GM18502 (cell line): ENCODE measurements around the gene FLOT1.
"Not testable (repeated sequence)": the region's sequence is repeated elsewhere in the genome, so short reads cannot be mapped to it uniquely, and the experiment has no call there.

ENCODE experiments used
- ATAC-seq: cut with Tn5 transposase; IDR thresholded peaks from one replicate; pipeline ENCODE4 v1.9.1; 2021; ENCODE audit warnings: mild to moderate bottlenecking; ENCODE audit not compliant: unreplicated experiment, poor library complexity

FLOT1 gene

DNA sequence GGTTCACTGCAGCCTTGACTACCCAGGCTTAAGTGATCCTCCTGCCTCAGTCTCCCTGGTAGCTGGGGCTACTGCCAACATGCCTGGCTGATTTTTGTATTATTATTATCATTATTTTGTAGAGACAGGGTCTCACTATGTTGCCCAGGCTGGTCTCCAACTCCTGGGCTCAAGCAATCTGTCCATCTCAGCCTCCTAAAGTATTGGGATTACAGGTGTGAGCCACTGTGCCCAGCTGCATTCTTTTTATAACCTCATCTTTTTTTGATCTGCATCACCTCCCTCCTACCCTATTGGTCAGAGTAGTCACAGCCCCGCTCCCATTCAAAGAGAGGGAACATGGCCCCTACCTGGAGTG, 25.4 kb upstream of the FLOT1 start:
- ATAC-seq: no peak

DNA sequence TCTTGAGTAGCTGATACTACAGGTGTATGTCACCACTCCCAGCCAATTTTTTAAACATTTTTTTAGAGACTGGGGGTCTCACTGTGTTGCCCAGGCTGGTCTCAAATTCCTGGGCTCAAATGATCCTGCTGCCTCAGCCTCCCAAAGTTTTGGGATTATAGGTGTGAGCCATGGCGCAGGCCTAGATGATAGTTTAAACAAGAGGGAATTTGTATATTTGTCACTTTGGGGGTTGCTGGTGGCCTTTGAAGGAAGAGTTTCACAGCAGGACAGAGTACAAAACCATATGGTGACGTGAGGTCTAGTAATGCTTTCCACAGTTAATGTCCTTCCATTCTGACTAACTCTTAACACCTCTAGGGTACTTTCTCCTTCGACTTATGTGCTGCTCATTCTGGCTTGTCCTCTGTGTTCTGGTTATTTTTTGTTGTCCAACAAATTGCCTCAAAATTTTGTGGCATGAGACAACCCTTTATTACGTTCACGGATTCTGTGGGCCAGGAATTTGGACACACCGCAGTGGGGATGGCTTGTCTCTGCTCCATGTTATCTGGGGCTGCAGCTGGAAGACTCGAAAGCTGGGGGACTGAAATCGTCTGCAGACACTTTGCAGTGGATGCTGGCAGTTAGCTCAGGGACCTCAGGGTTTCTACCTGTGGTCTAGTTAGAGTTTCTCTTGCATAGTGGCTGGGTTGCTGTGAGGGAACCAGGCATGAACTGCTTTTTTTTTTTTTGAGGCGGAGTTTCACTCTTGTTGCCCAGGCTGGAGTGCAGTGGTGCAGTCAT, 24.9 kb upstream of the FLOT1 start:
- ATAC-seq: no peak

DNA sequence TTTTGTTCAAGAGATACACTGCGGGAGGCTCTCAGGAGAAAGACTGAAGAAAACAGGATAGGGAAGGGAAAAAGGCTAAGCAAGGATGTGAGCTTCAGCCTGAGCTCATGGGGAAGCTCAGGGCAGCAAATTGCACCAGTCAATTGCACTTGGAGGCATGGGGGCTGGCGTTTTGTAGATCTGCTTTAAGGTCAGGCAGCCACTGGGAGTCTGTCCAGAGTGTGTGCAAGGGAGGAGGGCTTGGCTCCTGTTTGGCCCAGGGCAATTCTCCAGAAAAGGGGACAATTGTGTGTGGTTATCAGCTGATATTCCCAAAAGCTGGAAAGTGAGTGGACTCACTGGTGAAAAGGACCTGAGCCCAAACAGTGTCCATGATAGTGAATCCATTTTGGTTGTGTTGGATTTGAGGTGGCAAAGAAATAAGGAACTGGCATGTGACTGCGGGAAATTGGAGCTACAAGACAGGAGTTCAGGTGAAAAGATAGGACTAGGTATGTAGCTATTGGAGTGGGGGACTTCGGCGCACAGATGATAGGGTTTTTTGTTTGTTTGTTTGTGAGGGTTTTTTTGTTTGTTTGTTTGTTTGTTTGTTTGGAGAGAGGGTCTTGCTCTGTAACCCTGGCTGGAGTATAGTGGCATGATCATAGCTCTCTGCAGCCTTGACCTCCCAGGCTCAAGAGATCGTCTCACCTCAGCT, 24.1 kb upstream of the FLOT1 start:
- ATAC-seq: no peak

DNA sequence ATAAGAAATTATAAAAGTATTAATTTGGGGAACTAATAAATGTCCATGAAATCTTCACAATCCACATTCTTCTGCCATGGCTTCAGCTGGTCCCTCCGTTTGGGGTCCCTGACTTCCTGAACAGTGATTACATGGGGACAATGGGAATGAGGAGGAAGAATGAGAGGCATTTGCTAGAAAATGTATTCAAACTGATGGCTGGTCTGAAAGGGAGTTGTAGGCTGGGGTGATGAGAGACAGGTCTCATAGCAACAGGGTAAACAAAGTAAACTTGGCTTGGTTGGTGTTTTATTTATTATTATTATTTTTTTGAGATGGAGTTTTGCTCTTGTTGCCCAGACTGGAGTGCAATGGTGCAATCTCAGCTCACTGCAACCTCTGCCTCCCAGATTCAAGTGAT, 23.0 kb upstream of the FLOT1 start:
- not testable (repeated sequence) for ATAC-seq

DNA sequence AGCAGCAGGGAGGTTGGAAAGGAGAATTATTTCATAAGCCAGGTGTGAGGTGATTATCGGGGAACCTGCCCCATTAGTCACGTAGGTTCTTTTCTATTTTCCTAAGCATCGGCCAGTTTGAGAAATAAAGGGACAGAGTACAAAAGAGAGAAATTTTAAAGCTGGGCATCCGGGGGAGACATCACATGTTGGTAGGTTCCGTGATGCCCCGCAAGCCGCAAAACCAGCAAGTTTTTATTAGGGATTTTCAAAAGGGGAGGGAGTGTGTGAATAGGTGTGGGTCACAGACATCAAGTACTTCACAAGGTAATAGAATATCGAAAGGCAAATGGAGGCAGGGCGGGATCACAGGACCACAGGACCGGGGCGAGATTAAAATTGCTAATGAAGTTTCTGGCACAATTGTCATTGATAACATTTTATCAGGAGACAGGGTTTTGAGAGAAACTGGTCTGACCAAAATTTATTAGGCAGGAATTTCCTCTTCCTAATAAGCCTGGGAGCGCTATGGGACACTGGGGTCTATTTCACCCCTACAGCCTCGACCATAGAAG, 22.1 kb upstream of the FLOT1 start:
- ATAC-seq: not testable (repeated sequence)

DNA sequence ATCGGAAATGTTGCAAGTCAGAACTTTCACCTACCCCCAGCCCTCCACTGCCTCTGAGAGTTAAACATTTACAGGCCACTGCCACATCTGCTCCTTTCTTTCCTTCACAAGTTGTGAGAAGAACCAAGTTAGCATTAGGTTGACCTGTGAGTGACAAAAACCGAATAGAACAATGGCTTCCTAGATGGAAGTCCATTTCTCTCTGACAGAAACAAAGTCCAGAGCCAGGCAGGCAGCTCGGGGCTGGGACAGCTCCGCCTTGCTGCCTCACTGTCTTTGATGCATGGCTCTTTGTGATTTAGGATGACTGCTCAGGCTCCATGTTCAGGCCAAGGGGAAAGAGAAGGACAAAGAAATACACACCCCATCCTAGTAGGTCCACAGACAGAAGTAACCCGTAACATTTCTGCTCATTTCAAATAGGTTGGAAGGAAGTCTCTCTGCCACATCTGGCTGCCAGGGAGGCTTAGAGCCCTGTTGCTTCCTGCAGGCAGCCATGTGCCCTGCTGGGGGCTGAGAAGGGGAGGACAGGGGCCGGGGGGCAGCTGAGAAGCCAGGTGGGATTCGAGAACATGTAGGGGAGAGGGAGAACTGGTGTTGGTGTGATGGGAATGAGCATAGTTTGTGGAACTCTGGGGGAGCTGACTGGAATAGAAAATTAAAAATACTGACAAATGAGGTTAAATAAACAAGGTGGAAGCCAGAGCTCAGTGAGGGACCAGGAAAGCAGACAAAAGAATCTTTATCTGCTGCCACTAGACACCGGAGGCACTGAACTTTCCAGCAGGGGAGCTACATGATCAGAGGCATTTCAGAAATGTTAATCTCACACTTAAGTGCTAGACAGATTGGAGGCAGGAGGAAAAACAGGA, 21.4 kb upstream of the FLOT1 start:
- no peak for ATAC-seq

DNA sequence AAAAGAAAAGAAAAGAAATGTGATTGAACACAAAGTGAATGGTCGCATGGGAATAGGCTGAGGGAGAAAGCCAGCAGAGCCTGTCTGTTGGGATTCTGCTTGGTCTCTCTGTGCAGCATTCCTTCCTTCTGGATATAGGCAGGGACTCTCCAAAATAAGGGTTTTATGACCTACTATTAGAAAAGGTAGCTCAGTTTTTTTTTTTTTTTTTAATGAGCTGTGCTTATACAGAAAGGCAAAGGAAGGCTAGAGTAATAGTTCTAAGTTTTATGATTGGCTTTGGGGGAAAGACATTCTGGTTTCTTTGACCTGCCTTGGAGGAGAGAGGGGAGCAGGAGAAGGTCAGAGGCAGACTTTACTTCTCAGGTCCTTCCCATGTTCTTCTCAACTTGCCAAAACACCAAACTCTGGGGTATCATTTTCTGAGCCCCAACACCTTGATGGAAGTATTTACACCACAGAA, 20.7 kb upstream of the FLOT1 start:
- ATAC-seq: no peak

DNA sequence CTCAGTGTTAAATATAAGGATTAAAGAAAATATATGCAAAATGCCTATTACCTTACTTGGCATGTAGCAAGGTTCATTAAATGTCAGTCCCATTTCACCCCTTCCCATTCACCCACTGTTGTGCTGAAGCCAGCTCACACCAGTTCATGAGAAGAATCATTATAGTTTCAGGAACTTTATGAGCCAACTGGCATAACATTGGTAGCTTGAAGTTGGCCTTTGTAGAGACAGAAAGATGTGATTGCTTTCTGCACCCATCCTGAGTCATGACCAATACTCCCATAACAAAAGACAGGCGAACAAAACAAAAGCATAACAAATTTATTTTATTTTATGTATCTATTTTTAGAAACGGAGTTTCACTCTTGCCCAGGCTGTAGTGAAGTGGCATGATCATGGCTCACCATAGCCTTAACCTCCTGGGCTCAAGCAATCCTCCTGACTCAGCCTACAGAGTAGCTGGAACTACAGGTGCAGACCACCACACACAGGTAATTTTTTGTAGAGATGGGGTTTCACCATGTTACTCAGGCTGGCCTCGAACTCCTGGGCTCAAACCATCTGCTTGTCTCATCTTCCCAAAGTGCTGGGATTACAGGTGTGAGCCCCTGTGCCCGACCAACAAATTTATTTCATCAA, 19.4 kb upstream of the FLOT1 start:
- ATAC-seq: no peak

DNA sequence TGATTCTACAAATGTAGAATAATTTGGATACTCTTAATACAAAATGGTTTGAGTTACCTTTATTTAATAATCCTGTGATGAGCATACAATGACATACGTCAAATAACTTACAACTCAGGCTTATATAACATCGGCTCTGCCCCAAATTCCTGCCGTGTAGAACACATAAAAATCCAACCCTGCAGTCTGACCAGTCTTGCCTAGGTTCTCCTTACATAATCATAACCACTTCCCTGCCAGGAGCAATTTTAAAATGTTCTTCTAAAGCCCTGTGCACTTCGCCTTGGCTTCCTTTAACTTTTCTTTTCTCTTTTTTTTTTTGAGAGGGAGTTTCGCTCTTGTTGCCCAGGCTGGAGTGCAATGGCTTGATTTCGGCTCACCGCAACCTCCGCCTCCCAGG, 18.1 kb upstream of the FLOT1 start:
- no peak for ATAC-seq

DNA sequence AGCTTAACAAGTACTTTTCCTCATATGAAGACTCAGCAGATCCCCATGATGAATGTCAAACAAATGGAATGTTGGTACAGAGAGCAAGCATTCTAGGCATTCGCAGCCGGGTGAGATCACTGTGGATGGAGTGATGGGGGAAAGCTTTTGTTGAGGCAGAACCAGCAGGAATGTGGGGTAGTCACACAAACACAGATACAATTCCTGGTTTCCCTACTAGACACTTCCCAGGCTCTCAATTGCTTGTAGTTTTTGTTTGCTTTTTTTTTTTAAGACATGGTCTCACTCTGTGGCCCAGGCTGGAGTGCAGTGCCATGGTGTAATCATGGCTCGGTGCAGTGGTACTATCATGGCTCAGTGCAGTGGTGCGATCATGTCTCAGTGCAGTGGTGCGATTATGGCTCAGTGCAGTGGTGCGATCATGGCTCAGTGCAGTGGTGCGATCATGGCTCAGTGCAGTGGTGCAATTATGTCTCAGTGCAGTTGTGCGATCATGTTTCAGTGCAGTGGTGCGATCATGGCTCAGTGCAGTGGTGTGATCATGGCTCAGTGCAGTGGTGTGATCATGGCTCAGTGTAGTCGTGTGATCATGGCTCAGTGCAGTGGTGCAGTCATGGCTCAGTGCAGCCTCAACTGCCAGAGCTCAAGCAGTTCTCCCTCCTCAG, 17.2 kb upstream of the FLOT1 start:
- no peak for ATAC-seq

DNA sequence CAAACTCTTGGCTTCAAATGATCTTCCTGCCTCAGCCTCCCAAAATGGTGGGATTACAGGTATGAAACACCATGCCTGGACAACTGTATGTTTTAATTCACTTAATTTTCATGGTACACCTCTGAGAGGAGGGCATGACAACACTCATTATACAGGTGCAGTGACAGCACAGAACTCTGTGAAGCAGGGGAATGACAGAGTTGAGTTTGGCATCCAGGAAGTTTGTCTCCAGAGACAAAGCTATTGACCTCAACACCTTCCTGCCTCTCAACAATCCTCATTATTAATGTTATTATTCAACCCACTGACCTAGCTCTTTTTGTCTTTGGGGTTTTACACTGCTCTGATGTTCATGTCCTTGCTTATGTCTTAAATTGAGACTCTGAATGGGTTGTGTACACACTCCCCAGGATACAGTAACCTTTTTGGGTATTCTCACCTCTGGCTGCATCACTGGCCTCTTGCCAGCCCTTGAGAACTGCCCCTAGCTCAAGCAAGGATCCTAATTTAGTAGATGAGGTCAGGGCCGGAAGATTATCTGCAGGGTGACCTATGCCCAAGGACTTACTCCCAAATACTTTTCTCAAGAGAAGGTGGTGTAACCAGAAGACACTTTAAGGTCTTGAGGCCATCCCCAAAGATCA, 14.9 kb upstream of the FLOT1 start:
- no peak for ATAC-seq

DNA sequence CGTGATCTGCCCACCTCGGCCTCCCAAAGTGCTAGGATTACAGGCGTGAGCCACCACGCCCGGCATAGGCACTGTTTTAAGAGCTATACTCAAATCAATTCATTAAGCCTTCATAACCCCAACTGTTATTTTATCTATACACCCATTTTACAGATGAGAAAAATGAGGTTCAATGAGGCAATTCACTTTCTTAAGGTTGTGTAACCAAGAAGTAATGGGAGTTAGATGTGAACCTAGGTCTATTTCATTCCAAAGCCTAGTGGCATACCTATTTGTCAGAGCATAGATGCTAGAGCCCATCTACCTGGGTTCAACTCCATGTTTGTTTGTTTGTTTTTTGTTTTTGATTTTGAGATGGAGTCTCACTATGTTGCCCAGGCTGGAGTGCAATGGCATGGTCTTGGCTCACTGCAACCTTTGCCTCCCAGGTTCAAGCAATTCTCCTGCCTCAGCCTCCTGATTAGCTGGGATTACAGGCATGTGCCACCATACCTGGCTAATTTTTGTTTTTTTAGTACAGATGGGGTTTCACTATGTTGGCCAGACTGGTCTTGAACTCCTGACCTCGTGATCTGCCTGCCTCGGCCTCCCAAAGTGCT, 14.0 kb upstream of the FLOT1 start:
- ATAC-seq: not testable (repeated sequence)

DNA sequence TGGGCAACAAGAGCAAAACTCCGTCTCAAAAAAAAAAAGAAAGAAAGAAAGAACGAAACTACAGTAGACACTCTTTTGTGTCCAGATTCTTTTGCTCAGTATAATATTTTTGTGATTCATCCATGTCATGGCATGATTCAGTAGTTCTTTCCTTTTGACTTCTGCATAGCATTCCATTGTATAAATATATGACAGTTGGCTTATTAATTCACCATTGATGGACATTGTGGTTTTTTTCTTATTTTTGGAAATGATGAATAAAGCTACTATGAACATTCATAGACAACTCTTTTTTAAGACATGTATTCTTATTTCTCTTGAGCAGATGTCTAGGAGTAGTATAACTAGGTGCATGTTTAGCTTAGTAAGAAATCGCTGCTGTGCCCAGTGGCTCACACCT, 12.1 kb upstream of the FLOT1 start:
- ATAC-seq: no peak

DNA sequence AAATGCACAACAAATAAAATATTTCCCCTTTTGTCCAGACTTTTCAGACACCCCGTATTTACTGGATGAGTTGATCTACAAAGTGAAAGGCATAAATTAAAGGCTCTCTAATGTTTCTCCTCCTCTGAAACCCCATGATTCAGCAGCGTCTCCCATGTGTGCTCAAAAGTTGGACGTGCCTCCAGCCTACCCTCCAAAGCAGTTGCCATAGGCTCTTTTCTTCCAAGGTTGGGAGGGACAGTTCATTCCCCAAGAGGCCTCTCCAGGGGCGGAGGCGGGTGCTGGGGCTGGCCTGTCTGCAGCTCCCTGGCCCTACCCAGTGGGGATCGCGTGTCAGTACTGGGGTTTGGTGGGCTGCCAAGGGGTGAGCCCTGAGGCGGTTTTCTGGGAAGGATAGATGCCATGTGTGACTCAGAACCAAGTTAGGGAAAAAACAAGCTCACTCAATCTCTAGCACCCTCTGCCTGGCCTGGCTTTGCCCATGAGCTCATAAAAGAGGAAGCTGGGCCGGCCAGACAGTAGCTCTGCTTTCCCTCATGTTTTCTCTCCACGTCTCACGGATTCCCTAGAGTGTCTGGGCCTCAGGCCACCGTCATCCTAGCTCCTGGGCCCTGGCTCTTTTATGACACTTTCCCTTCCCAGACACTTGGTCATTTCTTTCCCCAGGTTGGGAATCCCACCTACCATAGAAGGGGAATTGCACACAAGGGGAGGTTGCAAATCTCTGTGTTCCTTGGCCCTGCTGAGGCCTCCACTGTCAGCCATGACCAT, 9.9 kb upstream of the FLOT1 start:
- ATAC-seq: no peak

DNA sequence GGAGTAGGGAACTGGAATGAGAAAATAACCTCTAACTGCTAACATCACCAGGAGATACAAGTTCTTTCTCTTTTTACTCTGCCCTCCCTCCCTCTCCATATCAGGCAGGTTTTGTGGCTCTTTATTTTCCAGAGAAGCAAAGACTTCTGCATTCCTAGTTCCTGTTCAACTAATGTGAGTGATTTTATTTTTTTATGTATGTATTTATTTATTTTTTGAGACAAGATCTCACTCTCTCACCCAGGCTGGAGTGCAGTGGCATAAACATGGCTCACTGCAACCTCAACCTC, 7.8 kb upstream of the FLOT1 start:
- ATAC-seq: no peak

DNA sequence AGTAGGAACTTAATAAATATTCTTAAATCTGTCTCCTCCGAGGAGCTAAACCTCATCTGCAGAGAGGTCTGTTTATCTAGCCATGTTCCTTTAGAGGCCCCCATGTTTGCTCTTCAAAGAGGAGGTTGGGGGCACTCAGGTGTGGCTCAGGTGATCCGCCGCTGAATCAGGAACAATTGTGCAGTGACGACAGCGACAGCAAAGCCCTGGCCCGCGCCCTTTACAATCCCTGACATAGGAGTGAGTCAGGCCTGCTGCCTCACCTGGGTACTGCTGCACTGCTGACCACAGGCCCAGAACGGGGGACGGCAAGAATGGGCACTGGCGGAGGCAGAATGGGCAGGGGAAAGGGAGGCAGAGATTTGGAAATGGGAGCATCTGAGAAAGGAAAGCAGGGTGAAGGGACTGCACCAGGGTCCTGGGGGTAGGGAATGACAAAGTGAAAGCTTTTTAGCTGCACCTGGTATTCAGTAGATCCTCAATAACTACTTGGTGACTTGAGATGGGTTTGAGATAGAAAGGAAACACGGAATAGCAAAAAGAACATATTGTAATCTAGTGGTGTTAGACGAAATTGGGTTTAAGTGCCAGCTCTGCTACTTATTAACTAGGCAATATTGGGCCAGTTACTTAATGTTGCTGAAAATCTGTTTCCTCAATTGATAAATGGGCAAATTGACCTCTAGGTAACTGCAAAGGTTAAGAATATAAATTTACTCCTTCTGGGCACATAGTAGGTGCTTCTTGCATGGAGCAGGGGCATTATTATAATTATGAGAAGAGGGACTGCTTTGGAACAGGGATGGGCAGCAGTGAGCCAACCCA, 7.3 kb upstream of the FLOT1 start:
- ATAC-seq: no peak

DNA sequence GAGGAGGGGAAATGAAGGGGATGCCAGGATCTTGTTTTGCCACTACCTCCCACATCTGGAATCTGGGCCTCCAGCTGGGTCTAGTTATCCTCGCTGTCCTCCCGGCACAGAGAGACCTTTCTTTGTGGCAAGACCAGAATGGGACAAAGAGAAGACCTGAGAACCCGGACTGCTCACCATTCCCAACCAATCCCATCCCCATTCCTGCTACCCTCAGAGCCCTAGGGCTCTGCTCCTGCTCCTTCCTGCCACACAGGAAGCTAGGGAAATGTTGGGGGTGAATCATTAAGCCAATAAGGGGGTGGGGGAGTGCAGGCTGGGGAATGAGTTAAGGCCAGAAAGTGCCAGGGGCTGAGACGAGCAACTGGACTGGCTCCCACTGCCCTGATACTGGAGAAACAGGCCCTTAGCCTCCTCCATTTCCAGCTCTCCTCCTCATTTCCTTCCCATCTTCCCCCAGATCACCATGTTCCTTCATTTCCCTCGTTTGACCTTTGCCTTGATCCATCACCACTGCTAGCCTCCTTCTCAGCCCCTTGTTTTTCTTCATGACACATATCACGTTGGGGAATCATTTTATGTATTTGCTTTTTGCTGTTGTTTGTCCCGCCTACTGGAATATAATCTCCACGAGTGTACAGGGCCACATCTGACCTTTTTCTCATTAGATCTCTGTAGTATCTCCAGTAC, 6.5 kb upstream of the FLOT1 start:
- ATAC-seq: no peak
